Stimulated activated CD4-positive, alpha-beta T cell treated with anti-CD3 and anti-CD28 coated beads, Interleukin-12 subunit alpha, Interleukin-12 subunit beta, amount 100 ng/mL, for 24 hours (primary cell): Measurements from ENCODE around the gene AWAT2.
A peak's percentile ranks its signal among the peaks of the same experiment; 100 is the strongest.

ENCODE experiments used
- DNase-seq, 2 experiments: peaks; one replicate each; pipeline ENCODE4 v3.0.0-alpha.2; 2020; ENCODE audit warnings: low read depth in 2 of 2

The AWAT2 gene

GRCh38 chrX:70042399-70043371 is 7.1 kb downstream of the AWAT2 start:
- DNase-seq, result no peak

DNA sequence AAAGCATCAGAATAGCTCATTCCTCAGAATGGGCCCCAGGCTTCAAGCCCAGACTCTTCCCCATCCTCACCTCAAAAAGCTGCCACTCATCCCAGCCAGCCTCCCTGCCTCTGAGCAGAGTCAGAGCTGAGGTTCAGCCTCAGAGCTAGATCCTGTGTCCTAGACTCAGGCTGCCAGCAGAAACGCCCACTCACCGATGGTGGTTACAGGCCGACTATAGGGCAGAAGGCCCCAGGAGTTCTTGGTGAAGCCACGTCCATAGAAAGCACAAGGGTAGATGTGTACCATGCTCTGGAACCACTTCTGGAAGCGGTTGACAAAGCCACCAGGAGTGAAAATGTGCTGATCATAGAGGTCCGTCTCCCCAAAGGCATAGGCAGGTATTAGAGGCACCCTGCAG is 7.7 kb downstream of the AWAT2 start:
- no peak for DNase-seq

DNA sequence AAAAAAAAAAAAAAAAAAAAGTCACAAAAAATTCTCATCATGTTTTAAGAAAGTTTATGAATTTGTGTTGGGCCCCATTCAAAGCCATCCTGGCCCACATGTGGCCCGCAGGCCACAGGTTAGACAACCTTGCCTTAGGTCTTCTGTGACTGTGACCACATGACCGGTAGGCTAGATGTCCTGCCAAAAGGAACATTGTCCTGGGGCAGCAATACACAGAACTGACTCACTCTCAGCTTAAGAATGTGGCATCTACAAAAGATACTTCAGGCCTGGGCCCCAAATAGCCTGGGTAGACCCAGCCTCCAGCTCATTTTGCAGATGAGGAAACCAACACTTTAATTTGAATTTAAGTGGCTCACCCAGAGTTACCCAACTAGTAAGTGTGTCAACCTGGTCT is 10.0 kb downstream of the AWAT2 start:
- no peak for DNase-seq

- DNase-seq, result no peak
These were observed 10.8 kb downstream of the AWAT2 start for GRCh38 chrX:70038951-70039350.

GRCh38 chrX:70038515-70038914 is 11.2 kb downstream of the AWAT2 start:
- DNase-seq, result no peak

- no peak for DNase-seq
These were observed 15.1 kb downstream of the AWAT2 start for GRCh38 chrX:70034646-70035045.

DNA sequence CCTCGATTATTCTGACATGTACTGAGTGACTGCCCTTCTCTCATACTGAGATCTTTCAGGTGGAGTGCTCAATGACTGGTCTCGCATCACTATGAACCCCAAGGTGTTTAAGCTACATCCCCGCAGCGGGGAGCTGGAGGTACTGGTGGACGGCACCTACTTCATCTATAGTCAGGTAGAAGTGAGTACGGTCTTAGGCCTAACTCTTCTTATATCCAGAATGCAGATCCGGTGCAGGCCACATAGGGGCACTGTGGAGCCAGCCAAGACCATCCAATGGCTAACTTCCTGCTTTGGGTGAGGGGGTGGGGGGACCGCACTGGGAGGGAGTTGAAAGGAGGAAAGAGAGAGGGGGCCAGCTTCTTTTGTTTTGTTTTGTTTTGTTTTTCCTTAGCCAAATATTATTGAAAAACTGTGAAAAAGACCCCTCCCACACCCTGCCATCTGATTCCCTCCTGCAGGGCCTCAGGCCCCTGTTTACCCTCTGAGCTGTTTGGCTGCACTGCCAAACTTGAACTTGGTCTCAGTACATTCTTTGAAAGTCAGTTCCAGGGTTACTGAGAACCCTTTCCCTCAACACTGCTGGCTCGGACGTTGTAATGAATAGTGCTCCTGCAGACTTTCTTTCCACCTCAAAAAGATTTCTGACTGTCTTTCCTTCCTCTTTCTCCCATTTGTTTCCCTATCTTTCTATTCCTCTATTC is 16.2 kb downstream of the AWAT2 start:
- peak in 1 of 2 experiments; percentile 20 for DNase-seq

- DNase-seq, result no peak
These were observed 16.9 kb downstream of the AWAT2 start for GRCh38 chrX:70032792-70033191.

DNA sequence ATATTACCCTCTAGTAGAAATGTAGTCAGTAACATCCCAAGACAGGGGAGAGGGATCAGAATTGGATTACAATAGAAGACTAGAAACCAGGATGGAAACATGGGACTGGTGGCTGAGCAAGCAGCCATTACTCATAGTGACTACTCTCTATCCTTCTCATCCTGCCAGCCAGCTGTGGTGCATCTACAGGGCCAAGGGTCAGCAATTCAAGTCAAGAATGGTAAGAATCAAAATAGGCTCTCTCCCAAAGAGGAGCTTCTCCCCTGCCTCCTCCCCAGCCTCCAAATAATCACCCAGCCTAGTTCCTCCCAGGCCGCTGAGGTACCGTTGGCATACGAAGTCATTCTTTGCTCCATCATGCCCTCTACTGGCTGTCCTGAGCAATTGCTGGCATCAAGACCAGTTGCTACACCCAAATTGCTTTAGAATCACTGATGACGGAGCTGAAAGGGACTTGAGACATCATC is 19.4 kb downstream of the AWAT2 start:
- DNase-seq, result peak in 1 of 2 experiments; percentile 6

DNA sequence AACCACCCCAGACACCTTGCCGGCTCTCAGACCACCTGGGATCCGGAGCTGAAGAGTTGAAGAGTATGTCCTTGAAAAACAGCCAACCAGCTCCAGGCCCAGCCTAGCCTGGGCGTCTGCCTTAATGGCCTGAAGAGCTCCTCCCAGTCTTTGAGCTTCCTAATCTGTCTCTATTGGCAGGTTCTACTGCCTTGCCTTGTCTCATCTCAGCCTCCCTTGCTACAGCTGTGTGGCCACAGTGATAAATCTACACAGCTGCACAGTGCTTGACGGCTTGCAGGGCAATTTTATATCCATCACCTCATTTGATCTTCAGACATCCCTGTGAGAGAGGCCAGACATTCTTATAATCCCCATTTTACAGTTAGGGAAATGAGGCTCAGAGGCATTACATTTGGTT is 19.9 kb downstream of the AWAT2 start:
- DNase-seq, result no peak

DNA sequence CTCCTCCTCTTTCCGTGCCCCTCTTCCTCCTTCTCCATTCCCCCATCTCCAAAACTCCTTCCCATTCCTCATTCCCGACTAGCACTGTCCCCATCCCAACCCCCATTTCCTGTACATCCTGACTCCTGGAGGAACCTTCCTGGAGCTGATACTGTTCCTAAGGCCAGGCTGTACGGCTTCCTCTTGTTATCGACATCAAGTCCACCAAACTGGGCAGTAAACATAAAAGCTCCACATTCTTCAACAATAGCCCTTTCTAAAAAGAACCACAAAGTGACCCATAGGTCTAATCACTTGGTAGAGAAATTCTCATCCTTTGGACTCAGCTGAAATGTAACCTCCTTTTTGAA is 22.9 kb downstream of the AWAT2 start:
- no peak for DNase-seq

- DNase-seq, result no peak
These were observed 23.5 kb downstream of the AWAT2 start for GRCh38 chrX:70026112-70026850.

DNA sequence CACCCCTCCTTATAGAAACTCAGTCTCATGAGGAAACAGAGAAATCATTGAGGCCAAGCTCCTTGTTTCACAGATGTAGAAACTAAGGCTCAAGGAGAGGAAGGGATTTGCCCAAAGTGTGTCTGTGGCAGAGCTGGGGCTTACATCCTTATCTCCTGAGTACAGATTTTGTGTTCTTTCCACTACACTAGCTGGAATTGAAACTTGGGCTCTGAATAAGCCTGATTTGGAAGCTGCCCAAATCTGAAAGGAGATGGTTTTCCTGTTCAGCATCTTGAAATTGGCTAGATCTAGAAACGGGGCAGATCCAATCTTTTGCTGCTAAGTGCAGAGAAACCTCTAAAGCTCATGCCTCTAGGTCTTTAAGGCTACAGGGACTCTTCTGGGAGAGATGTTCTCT is 24.3 kb downstream of the AWAT2 start:
- no peak for DNase-seq

- no peak for DNase-seq
These were observed 27.1 kb downstream of the AWAT2 start for GRCh38 chrX:70022616-70023015.

DNA sequence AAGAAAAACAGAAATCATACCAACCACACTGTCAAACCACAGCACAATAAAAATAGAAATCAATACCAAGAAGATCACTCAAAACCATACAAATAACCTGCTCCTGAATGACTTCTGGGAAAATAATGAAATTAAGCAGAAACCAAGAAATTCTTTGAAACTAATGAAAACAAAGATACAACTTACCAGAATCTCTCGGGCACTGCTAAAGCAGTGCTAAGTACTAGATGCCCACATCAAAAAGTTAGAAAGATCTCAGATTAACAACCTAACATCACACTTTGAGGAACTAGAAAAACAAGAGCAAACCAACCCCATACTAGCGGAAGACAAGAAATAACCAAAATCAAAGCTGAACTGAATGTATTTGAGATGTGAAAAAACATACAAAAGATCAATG is 33.2 kb downstream of the AWAT2 start:
- no peak for DNase-seq

- DNase-seq, result no peak
These were observed 36.0 kb downstream of the AWAT2 start for GRCh38 chrX:70013466-70014381.

DNA sequence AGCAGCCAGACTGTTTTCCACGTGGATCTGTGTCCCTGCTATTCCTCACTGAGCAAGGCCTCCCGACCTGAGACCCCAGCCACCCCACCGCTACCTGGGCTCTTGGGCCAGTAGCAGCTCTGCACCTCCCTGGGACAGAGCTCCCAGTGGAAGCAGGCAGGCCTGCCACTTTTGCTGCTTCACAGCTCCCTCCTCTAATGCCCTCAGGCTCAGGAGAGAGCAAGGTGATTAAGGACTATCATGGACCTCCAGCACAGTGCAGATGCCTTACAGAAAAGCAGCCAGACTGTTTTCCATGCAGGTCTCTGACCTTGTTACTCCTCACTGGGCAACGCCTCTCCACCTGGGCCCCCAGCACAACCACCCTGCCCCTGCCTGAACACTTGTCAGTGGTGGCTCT is 37.0 kb downstream of the AWAT2 start:
- DNase-seq, result no peak

DNA sequence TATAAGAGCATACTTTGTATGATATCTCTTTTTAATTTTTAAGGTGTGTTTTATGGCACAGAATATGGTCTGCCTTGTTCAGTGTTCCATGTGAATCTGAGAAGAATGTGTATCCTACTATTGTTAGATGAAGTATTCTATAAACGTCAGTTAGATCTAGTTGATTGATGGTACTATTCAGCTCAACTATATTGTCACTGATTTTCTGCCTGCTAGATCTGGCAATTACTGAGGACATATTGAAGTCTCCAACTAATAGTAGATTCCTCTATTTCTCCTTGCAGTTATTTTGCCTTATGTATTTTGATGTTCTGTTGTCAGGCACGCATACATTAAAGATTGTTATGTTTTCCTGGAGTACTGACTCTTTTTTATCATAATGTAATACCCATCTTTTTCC is 39.8 kb downstream of the AWAT2 start:
- no peak for DNase-seq

GRCh38 chrX:70009049-70009448 is 40.7 kb downstream of the AWAT2 start:
- no peak for DNase-seq

DNA sequence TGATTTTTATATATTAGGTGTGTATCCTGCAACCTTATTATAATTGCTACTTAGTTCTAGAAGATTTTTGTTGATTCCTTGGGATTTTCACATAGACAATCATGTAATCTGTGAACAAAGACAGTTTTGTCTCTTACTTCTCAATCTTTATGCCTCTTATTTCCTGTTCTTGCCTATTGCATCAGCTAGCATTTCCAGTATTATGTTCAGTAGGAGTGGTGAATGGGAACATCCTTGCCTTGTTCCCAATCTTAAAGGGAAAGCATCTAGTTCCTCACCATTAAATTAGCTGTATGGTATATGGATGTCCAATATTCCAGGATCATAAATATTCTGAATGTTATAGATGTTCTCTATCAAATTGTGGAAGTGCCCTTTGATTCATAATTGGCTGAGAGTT is 41.8 kb downstream of the AWAT2 start:
- DNase-seq, result no peak

GRCh38 chrX:70001708-70002341 is 47.9 kb downstream of the AWAT2 start:
- DNase-seq, result no peak
